ENCODE results near the gene SASH3.

- TF ChIP-seq FOXK2 (IDR thresholded peaks at IDR 0.05) (no peak), FOXM1 (IDR thresholded peaks at IDR 0.05; ENCODE audit: borderline replicate concordance) (no peak), TARDBP (IDR thresholded peaks at IDR 0.05) (no peak), FOXA1 (IDR thresholded peaks at IDR 0.05) (no peak), SP1 (IDR thresholded peaks at IDR 0.05) (no peak), ZNF384 (IDR thresholded peaks at IDR 0.05) (no peak), ELF4 (IDR thresholded peaks at IDR 0.05) (no peak), SUZ12 (IDR thresholded peaks at IDR 0.05) (no peak), HDGF (IDR thresholded peaks at IDR 0.05; ENCODE audit: borderline replicate concordance) (no peak), BHLHE40 (IDR thresholded peaks at IDR 0.05; ENCODE audit: borderline replicate concordance) (no peak)
These were observed 1.5 kb downstream of the SASH3 start for GRCh38 chrX:129781134-129781672.
